NCI-H2227 treated with DMSO at 0.1 percent for 48 hours (cell line): Measurements from ENCODE around the gene TASOR.

Source experiments
- DNase-seq: peaks from one replicate; lab custom pipeline; 2025; lab: John Stamatoyannopoulos, UW

The TASOR gene

DNA sequence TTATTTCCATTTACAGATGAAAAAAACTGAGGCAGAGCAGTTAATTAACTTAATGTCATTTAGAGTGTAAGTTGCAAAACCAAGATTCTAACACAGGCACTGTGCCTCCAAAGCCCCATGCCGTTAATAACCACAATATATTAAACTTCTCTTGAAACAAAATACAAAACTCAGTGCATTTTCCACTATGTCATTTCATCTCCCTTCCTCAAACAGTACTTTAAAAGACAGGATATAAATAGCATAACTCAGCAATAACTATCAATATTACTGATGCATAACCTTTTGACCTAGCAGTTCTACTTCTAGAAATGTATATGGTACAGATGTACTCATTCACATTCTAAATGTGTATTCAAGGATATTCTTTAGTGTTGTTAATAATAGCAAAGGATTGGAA, 5.1 kb upstream of the TASOR start:
- DNase-seq, result no peak

DNA sequence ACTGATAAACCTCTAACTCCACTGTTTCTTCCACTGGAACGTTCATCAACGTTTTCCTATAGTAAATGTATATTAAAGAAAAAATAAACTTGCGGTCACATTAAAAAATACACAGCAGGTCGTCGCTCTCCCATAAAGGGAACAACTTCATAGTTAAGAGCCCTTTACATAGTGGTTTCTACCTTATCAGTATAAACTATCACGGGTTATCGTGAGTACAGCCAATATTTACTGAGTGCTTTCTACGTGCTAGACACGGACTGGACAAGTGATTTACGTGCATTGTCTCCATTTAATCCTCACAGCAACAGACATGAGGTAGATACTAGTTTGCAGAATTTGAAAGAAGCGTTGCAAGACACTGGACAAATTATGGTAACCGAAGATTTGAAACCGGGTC, 964 bp upstream of the TASOR start:
- no peak for DNase-seq

DNA sequence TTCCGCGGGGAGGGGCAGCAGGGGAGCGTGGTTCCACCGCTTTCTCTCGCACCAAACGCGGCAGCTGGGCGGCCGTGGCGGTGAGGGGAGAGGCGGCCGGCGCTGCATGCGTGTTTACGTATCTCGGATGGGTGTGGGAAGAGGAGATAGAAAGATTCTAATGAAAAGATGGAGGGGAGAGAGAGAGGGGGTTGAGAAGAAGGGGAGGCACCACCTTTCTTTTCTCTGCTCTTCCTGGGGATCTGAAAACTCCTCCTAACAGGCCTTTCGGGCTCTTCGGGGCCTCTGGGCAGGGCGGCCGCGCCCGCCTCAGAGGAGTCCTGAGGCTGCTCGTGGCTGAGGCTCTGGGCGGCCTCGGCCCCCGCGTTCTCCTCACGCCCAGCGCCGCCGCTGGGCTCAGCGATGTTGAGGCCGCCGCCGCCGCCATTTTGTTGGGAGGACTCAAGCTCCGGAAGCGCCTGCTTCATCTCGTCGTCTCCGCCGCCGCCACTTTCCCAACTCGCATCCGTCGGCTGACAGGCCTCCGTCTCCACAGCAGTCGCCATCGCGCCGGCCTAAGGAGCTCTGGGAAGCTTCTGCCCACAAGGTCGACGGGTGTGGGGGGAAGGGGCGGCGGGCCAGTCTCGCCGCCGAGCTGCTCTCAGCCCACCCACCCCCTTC, 473 bp downstream of the TASOR start:
- peak; percentile 64 for DNase-seq

DNA sequence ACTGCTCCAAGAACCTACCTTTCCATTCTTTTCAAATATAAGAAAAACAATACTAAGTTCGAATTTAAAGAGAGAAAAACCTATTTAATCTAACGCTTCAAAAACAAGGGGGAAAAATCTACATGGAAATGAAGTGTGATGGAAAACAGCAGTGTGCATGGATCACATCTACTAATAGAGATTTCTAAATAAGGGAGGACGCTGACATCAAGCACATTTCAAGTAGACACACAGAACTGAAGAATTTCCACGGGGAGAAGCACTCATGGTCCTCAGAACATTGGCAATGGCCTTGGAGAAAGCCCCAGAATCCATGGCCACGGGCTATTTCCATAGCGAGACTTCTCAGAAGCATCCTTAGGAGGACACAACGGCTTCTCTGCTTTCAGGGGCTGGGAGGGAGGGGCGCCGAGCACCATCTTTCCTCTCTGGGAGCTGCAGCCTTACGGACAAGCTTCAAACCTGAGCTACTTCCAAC, 1.0 kb downstream of the TASOR start:
- DNase-seq, result no peak

DNA sequence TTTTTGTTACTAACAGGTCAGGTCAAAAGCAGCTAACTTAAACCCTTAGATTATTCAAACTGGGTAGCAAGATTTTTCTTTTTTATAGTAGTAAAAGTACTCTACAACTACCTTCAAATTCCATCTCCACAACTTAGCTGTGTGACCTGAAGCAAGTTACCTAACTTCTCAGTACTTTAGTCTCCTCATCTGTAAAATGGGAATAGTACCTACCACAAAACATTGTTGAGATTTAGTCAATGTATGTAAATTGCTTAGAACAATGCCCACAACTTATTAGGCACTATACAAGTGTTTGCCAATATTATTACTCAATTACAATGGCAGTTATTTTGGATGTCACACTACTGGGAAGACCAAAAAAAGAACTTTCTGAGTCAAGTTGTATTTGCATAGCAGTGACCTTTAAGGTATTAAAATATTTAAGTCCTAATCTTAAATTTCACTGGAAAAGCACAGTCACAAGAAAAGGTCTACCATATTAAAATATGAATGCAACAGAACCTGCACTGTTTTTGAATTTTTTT, 2.9 kb downstream of the TASOR start:
- no peak for DNase-seq

DNA sequence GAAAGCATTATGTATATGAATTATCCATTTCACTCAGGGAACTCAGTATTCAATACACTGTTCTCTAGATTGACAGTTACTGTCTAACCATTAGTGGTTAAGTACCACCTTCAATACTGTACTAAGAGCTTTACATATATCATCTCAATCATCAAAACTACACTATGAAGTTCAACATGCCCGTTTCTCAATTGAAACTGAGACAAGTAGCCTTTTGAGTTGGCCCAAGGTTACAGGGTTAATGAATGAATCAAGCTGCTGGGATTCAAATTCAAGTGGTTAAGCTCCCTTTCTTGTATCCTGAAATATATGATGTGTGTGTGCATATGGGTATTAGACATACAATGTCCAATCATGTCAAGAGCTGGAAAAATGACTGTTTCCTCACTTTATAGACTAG, 5.8 kb downstream of the TASOR start:
- peak; percentile 10 for DNase-seq

DNA sequence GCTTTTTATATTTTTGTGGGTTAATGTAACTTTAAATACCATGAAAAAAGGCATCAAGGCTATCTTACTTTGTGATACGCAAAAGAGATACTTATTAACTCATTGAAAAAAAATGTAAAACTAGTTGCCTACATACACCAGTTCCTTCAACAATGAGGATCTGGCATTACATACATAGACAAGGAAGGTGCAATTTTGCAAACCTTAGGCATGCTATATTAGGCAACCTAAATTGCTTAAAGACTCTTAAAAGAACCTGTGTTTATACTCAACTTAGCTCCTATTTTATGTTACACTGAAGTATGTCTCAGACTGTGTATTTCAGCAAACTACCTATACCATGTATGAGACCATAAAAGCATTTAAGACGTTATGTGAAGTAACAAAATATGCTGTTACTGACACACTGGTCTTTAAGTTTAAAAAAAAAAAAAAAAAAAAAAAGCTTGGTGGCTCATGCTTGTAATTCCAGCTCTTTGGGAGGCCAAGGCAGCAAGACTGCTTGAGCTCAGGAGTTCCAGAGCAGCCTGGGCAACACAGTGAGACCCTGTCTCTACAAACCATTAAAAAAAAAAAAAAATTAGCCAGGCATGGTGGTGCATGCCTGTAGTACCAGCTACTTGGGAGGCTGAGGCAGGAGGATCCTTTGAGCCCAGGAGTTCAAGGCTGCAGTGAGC, 9.1 kb downstream of the TASOR start:
- DNase-seq, result no peak

DNA sequence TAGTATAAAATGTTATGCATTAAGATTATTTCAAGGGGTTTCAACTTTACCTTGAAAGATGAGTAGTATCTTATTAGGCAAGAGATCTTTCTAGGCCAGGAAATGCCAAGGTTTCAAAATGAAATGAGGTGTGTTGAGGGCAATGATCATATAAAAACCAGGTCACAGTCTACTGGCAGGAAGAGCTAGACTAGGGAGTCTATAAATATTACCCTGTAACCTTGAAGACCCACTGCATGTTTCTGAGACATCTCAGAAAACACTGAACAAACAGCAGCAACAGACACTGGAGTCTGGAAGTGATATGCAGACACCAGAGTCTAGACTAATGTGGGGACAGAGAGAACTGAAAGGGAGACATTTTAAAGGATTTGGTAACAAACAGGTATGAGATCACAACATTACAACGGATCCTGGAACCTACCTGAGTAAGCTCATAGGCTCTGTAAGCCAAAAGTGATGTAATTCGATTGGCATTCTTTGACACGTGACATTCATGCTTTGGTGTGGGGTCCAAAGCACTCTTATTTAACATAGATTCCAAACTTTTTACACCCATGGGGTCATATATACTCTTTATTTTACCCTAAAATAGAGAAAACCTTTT, 15.0 kb downstream of the TASOR start:
- no peak for DNase-seq

DNA sequence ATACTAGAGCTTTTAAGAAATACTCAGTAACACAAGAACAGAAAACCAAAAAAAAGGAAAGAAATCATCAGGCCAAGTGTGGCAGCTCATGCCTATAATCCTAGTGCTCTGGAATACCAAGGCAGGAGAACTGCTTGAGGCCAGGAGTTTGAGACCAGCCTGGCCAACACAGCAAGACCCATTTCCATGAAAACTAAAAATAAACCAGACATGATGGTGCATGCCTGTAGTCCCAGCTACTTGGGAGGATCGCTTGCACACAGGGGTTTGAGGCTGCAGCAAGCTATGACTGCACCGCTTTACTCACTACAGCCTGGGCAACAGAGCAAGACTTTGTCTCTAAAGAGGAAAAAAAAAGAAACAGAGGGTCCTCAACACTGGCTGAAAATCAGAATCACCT, 18.2 kb downstream of the TASOR start:
- no peak for DNase-seq

DNA sequence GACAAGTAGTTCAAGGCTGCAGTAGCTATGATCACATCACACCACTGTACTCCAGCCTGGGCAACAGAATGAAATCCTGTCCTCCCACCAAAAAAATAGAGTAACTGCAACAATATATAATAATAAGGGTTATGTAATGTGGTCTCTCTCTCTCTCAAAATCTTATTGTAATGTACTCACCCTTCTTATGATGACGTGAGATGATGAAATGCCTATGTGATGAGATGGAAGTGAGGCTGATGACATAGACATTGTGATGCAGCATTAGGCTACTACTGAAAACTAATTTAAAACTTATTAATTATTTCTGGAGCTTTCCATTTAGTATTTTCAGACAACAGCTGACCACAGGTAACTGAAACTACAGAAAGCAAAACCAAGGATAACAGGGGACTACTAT, 27.4 kb downstream of the TASOR start:
- no peak for DNase-seq

DNA sequence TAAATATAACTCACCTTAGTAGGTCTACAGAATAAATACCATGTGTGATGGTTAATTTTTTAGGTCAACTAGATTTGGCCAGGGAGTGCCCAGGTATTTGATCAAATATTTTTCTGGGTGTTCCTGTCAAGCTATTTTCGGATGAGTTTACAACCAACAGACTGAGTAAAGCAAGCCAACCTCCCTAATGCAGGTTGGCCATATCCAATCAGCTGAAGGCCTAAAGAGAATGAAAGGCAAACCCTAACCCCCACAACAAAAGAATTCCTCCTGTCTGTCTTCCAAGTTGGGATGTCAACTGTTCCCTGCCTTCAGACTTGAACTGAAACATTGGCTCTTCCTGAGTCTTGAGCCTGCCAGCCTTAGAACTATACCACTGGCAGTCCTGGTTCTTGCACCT, 28.6 kb downstream of the TASOR start:
- DNase-seq, result no peak

DNA sequence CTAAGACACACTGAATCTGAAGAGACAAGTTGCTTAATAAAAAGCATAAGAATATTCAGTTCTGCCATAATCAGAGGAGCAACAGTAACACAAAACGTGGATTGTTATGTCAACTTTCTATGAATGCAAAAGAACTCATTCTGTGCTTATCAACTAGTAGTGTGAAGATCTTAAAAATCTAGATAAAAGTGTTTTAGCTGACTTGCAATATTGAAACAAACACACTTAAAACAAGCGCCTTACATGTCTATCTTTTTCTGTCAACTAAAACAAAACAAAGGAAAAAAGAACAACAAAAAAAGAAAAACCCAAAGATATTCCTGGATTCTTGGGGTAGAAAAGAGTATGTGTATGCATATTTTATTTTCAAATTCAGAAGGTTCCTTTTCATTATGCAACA, 37.7 kb downstream of the TASOR start:
- DNase-seq, result no peak

DNA sequence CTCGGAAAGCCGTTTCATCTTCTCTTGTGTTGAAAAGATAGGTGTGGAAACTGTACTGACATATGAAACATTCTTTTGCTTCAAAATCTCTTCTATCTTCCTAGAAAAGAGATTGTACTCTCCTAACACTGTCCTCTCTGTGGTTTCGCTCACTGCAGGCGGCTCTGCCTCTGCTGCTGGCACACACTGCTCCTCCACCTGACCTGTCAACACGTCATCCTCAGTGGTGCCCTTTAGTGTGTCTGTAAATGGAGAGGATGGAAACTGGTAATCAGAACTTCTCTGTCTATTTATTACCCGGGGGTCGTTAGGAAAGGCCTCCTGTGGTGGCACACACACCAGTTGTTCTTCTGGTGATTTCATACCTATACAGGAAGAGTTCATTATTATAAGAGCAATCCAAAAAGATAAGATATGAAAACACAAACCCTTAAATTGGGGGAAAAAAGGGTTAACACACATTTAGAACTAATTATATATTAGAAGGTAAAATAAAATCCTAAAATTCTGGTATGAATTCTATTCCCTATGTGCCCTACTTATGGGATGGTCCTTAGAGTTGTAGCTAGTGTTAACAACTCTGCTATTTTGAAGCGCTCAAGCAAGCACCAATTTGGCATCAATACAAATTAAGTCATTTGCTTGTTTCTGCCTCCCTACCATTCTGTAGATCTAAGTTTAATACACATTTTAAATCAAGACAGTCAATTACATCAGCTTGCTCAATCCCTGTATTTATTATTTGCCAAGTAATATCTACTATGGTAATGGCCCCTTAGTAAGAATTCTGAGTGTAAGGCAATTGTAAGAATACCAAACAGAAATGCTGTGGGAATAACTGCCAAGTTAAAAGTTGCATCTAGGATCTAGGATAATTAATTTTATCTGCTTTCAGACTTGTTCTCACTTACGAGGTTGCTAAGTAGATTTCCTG, 49.2 kb downstream of the TASOR start:
- DNase-seq, result no peak
